Neural cell (in vitro differentiated cells): ENCODE measurements around the gene CEACAM21. TPM values are rescaled to one million over a fixed set of nuclear protein-coding genes. Genes with fewer than 3 reads are reported as not detected.

Experiments
- H2AFZ ChIP-seq: fragments of 200-600, 300-800 bp; sonication (generic), shearing (Covaris generic); 2 replicates; pipeline ENCODE4 v1.6.0; 2014; ENCODE audit warnings: low read depth, mild to moderate bottlenecking, antibody characterized with exemption, low read length, moderate library complexity
- H3F3A ChIP-seq: fragments of 200-600 bp; shearing (Covaris generic); 2 replicates; pipeline ENCODE4 v1.6.1; 2016; ENCODE audit warnings: mild to moderate bottlenecking, moderate library complexity, mixed read lengths, antibody characterized with exemption, low read length; ENCODE audit not compliant: insufficient read depth, poor library complexity, severe bottlenecking
- H3K27ac ChIP-seq: fragments of 200-600, 300-800 bp; sonication (generic), shearing (Covaris generic); 2 replicates; pipeline ENCODE4 v1.5.1; 2014; ENCODE audit warnings: mild to moderate bottlenecking, low read length, moderate library complexity
- H3K27me3 ChIP-seq: fragments of 300-800, 200-600 bp; sonication (generic), shearing (Covaris generic); 2 replicates; pipeline ENCODE4 v1.6.0; 2014; ENCODE audit warnings: mild to moderate bottlenecking, low read depth, low read length, moderate library complexity; ENCODE audit not compliant: insufficient read depth
- H3K36me3 ChIP-seq: fragments of 300-800, 200-600 bp; sonication (generic), shearing (Covaris generic); 2 replicates; pipeline ENCODE4 v1.5.1; 2014; ENCODE audit warnings: mild to moderate bottlenecking, antibody characterized with exemption, low read length, moderate library complexity; ENCODE audit not compliant: insufficient read depth
- H3K4me2 ChIP-seq: fragments of 300-800, 200-600 bp; sonication (generic), shearing (Covaris generic); 2 replicates; pipeline ENCODE4 v1.6.0; 2014; ENCODE audit warnings: mild to moderate bottlenecking, low read length
- H3K4me3 ChIP-seq: fragments of 300-800, 200-600 bp; sonication (generic), shearing (Covaris generic); 2 replicates; pipeline ENCODE4 v1.5.1; 2014; ENCODE audit warnings: mild to moderate bottlenecking, low read length, moderate library complexity
- H3K79me2 ChIP-seq: fragments of 200-600 bp; shearing (Covaris generic); replicated peaks from 2 replicates; pipeline ENCODE4 v1.6.0; 2014; ENCODE audit warnings: mild to moderate bottlenecking, low read length, moderate library complexity; ENCODE audit not compliant: insufficient read depth
- H3K9ac ChIP-seq: fragments of 300-800, 200-600 bp; sonication (generic), shearing (Covaris generic); 2 replicates; pipeline ENCODE4 v1.6.1; 2016; ENCODE audit warnings: mild to moderate bottlenecking, low read length, mixed read lengths
- H3K9me2 ChIP-seq: fragments of 200-600 bp; shearing (Covaris generic); 2 replicates; pipeline ENCODE4 v1.6.1; 2016; ENCODE audit warnings: mild to moderate bottlenecking, low read length, mixed read lengths; ENCODE audit not compliant: insufficient read depth
- H3K9me3 ChIP-seq: fragments of 200-600, 300-800 bp; sonication (generic), shearing (Covaris generic); 2 replicates; pipeline ENCODE4 v1.6.1; 2016; ENCODE audit warnings: mild to moderate bottlenecking, mixed run types, low read length, moderate library complexity, mixed read lengths
- H4K20me1 ChIP-seq: fragments of 200-600 bp; shearing (Covaris generic); 2 replicates; pipeline ENCODE4 v1.6.1; 2016; ENCODE audit warnings: mild to moderate bottlenecking, mixed run types; ENCODE audit not compliant: insufficient read depth
- CTCF ChIP-seq: fragments of 450-650 bp; IDR thresholded peaks from 2 replicates; pipeline ENCODE4 v1.5.1; 2014; ENCODE audit warnings: antibody characterized with exemption, mild to moderate bottlenecking, moderate library complexity; ENCODE audit not compliant: poor library complexity, severe bottlenecking
- EP300 ChIP-seq: fragments of 450-650 bp; conservative IDR thresholded peaks from 2 replicates; pipeline ENCODE4 v1.6.1; 2014; ENCODE audit warnings: antibody characterized with exemption, mild to moderate bottlenecking, moderate library complexity; ENCODE audit not compliant: poor library complexity, severe bottlenecking
- MXI1 ChIP-seq: fragments of 450-650 bp; conservative IDR thresholded peaks from 2 replicates; pipeline ENCODE4 v1.6.1; 2014; ENCODE audit warnings: antibody characterized with exemption, mild to moderate bottlenecking; ENCODE audit not compliant: poor library complexity, severe bottlenecking
- POLR2AphosphoS5 ChIP-seq: IDR thresholded peaks from 2 replicates; pipeline ENCODE4 v1.6.1; 2012
- RAD21 ChIP-seq: fragments of 450-650 bp; conservative IDR thresholded peaks from 2 replicates; pipeline ENCODE4 v1.6.1; 2014; ENCODE audit warnings: antibody characterized with exemption, mild to moderate bottlenecking, moderate library complexity
- REST ChIP-seq: IDR thresholded peaks from 2 replicates; pipeline ENCODE4 v1.6.1; 2012; ENCODE audit warnings: borderline replicate concordance
- SMC3 ChIP-seq: fragments of 450-650 bp; conservative IDR thresholded peaks from 2 replicates; pipeline ENCODE4 v1.6.1; 2014; ENCODE audit warnings: antibody characterized with exemption, mild to moderate bottlenecking, moderate library complexity; ENCODE audit not compliant: poor library complexity
- TAF1 ChIP-seq: IDR thresholded peaks from 2 replicates; pipeline ENCODE4 v1.6.1; 2012; ENCODE audit warnings: low read depth
- polyA plus RNA-seq: library from polyadenylated mRNA; depleted of rRNA; stranded (reverse); fragments of >200 nt; gene quantifications from 2 replicates; pipeline ENCODE4 v1.2.3, GENCODE V29; 2014

The CEACAM21 gene
- polyA plus RNA-seq, 1 donor from 2014 or later, result 2.9 TPM

GRCh38 chr19:41627966-41628675 lies 52.2 kb downstream of the CEACAM21 start:
- Histone ChIP-seq H4K20me1 (no peaks in the 10 kb centered on the region), H3K4me2 (no peak overlapping the region), H3K79me2 (no peaks in the 10 kb centered on the region), H3K27me3 (no peaks in the 10 kb centered on the region), H3K4me3 (no peak overlapping the region), H3F3A (no peaks in the 10 kb centered on the region), H3K9me3 (no peaks in the 10 kb centered on the region), H3K9me2 (no peaks in the 10 kb centered on the region), H3K36me3 (no peaks in the 10 kb centered on the region), H2AFZ (no peak overlapping the region), H3K27ac (no peak overlapping the region), H3K9ac (no peak overlapping the region)
- no peak for TF ChIP-seq TAF1
- no peak for TF ChIP-seq RAD21
- TF ChIP-seq MXI1, result no peak
- TF ChIP-seq REST, result no peak
- TF ChIP-seq EP300, result no peak
- TF ChIP-seq CTCF, result no peak
- TF ChIP-seq SMC3, result no peak
- no peak for TF ChIP-seq POLR2AphosphoS5

Other genes with a start within 250 kb of the CEACAM21 start
- gene TGFB1, start 222.2 kb upstream of the CEACAM21 start, polyA plus RNA-seq, result 0.10 TPM in 1 of 2 replicates, not detected in the other
- 13.2 and 15.9 TPM in 2 replicates for gene B9D2, start 212.0 kb upstream of the CEACAM21 start, polyA plus RNA-seq
- 22.1 and 24.4 TPM in 2 replicates for gene TMEM91, start 199.6 kb upstream of the CEACAM21 start, polyA plus RNA-seq
- gene EXOSC5, start 178.8 kb upstream of the CEACAM21 start, polyA plus RNA-seq, result 42.0 and 45.2 TPM in 2 replicates
- gene BCKDHA, start 178.3 kb upstream of the CEACAM21 start, polyA plus RNA-seq, result 51.2 and 51.9 TPM in 2 replicates
- gene B3GNT8, start 148.8 kb upstream of the CEACAM21 start, polyA plus RNA-seq, result not detected in 2 replicates
- 59.8 and 62.2 TPM in 2 replicates for gene DMAC2, start 136.3 kb upstream of the CEACAM21 start, polyA plus RNA-seq
- gene ERICH4, start 133.0 kb upstream of the CEACAM21 start, polyA plus RNA-seq, result not detected in 2 replicates
- not detected in 2 replicates for gene CEACAM4, start 50.9 kb downstream of the CEACAM21 start, polyA plus RNA-seq
- not detected in 2 replicates for gene CEACAM7, start 112.1 kb downstream of the CEACAM21 start, polyA plus RNA-seq
- gene CEACAM5, start 132.5 kb downstream of the CEACAM21 start, polyA plus RNA-seq, result not detected in 2 replicates
- gene CEACAM6, start 179.4 kb downstream of the CEACAM21 start, polyA plus RNA-seq, result not detected in 2 replicates
- gene CEACAM3, start 220.4 kb downstream of the CEACAM21 start, polyA plus RNA-seq, result not detected in 2 replicates